Effector memory CD4-positive, alpha-beta T cell (primary cell): ENCODE data around the gene TRIM63.

Experiments used
- DNase-seq, 3 donors: peaks; one replicate each; pipeline ENCODE4 v3.0.0-alpha.2; 2020
- H3K27ac ChIP-seq: 2 replicates; pipeline ENCODE4 v1.7.0; 2013; ENCODE audit warnings: mild to moderate bottlenecking, low read length, moderate library complexity; ENCODE audit not compliant: insufficient read depth, poor library complexity, severe bottlenecking
- H3K27me3 ChIP-seq: replicated peaks from 2 replicates; pipeline ENCODE4 v1.7.0; 2013; ENCODE audit warnings: mild to moderate bottlenecking, low read length; ENCODE audit not compliant: insufficient read depth, control insufficient read depth, poor library complexity, severe bottlenecking
- H3K36me3 ChIP-seq: 2 replicates; pipeline ENCODE4 v1.7.0; 2013; ENCODE audit warnings: mild to moderate bottlenecking, low read length, moderate library complexity; ENCODE audit not compliant: control insufficient read depth, insufficient read depth
- H3K4me1 ChIP-seq: 2 replicates; pipeline ENCODE4 v1.7.0; 2013; ENCODE audit warnings: low read length, mild to moderate bottlenecking; ENCODE audit not compliant: control insufficient read depth, insufficient read depth, poor library complexity, severe bottlenecking
- H3K4me3 ChIP-seq: 2 replicates; pipeline ENCODE4 v1.7.0; 2013; ENCODE audit warnings: low read length, low read depth, mild to moderate bottlenecking; ENCODE audit not compliant: insufficient read depth, poor library complexity, severe bottlenecking
- H3K9me3 ChIP-seq: 2 replicates; pipeline ENCODE4 v1.7.0; 2013; ENCODE audit warnings: mild to moderate bottlenecking, low read length, moderate library complexity; ENCODE audit not compliant: control insufficient read depth

The TRIM63 gene

GRCh38 chr1:26006710-26007109, 60.7 kb downstream of the TRIM63 start:
- Histone ChIP-seq H3K36me3 (no peaks in the 10 kb centered on the region), H3K9me3 (no peaks in the 10 kb centered on the region), H3K4me1 (no peaks in the 10 kb centered on the region), H3K4me3 (no peak overlapping the region), H3K27me3 (no peaks in the 10 kb centered on the region), H3K27ac (no peak overlapping the region)
- no peak for DNase-seq

DNA sequence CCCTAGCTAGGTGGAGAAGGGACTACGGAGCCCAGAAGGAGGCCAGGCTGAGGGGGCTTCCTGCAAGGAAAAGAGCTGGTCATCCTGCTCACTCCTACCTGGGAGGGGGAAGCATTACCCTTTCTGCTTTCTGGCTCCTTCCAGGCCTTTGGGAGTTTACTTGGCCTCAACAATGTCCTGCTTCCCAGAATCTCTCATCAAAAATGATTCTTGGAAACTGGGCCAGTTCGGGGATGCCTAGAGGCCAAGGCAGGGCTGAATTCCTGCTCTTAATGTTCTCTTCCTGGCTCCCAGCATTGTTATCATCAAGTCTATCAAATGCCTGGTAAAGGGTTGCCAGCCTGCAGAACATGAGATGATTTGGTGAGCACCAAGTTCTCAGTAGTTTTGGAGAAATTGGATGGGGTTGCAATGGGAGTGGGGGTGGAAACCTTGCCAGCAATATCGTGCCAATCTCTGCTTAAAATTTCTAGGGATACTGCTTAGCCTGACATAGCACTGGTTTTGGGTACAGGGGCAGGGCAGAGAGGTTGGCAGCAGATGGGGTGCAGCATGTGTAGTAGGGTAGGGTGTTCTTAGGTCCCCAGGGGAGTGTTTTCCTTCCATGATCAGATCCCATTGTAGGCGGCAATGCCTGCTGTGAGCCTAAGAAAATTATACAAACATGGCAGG, 61.9 kb downstream of the TRIM63 start:
- no peaks in the 10 kb centered on the region for H3K27me3 ChIP-seq
- no peak overlapping the region for H3K4me3 ChIP-seq
- no peaks in the 10 kb centered on the region for H3K9me3 ChIP-seq
- no peaks in the 10 kb centered on the region for H3K4me1 ChIP-seq
- DNase-seq, result no peak
- no peaks in the 10 kb centered on the region for H3K36me3 ChIP-seq
- no peak overlapping the region for H3K27ac ChIP-seq

- no peak overlapping the region for H3K4me3 ChIP-seq
- H3K9me3 ChIP-seq, result no peaks in the 10 kb centered on the region
Observed at GRCh38 chr1:26003756-26004155, 63.7 kb downstream of the TRIM63 start.

DNA sequence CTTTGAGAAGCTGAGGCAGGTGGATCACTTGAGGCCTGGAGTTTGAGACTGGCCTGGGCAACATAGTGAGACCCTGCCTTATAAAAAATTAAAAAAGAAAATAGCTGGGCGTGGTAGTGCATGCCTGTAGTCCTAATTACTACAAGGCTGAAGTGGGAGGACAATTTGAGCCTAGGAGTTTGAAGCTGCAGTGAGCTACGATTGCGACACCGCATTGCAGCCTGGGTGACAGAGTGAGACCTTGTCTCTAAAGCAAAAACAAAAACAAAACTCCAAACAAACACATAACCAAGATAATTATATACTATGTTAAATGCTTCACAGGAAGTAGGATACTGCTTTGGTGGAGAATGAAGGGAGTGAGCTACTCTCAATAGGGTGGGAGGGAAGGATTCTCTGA, 64.2 kb downstream of the TRIM63 start:
- Histone ChIP-seq H3K4me1 (peaks cover 3% of the 10 kb centered on the region), H3K9me3 (no peaks in the 10 kb centered on the region), H3K27me3 (no peaks in the 10 kb centered on the region), H3K36me3 (no peaks in the 10 kb centered on the region), H3K27ac (no peak overlapping the region), H3K4me3 (no peak overlapping the region)
- DNase-seq, result no peak

More at GRCh38 chr1:26003756-26004155, 63.7 kb downstream of the TRIM63 start:
- Histone ChIP-seq H3K27me3 (no peaks in the 10 kb centered on the region), H3K27ac (no peak overlapping the region), H3K4me1 (no peaks in the 10 kb centered on the region), H3K36me3 (no peaks in the 10 kb centered on the region)
- no peak for DNase-seq
